HEK293 (cell line): ENCODE results near the gene KRTAP5-4.

Source experiments
- CTCF ChIA-PET: fragments of 350-600 bp; formaldehyde crosslinking; extraction: SDS; loops from one replicate; lab custom pipeline; 2021; ENCODE audit warnings: antibody characterized with exemption; lab: Yijun Ruan, JAX
- POLR2A ChIA-PET: fragments of 300-600 bp; formaldehyde crosslinking; extraction: SDS; loops from one replicate; lab custom pipeline; 2020; ENCODE audit warnings: antibody characterized with exemption, inconsistent platforms; lab: Yijun Ruan, JAX
- H3K27ac ChIP-seq: fragments of 200-500 bp; sonication (Bioruptor generic); 2 replicates; pipeline ENCODE4 v1.5.1; 2014; ENCODE audit warnings: low read depth, low read length, control low read depth, inconsistent platforms; ENCODE audit errors: extremely low read depth
- H3K36me3 ChIP-seq, 2 experiments: fragments of 200-500 bp in 1 of 2; sonication (Bioruptor generic) in 1 of 2; 1 replicate in 1 of 2; 2 replicates in 1 of 2; pipeline ENCODE4 v1.5.1; 2014 to 2017; ENCODE audit warnings: inconsistent platforms in 2 of 2, low read length in 2 of 2; ENCODE audit not compliant: control insufficient read depth in 2 of 2, insufficient read depth in 1 of 2
- H3K4me1 ChIP-seq: fragments of 200-500 bp; sonication (Bioruptor generic); 2 replicates; pipeline ENCODE4 v1.5.1; 2014; ENCODE audit warnings: mild to moderate bottlenecking, low read length, inconsistent platforms; ENCODE audit not compliant: control insufficient read depth, insufficient read depth
- H3K4me3 ChIP-seq: 2 replicates; pipeline ENCODE4 v1.5.1; 2011; ENCODE audit warnings: low read depth, mild to moderate bottlenecking, control low read depth, low read length, moderate library complexity
- H3K9me3 ChIP-seq: fragments of 200-500 bp; sonication (Bioruptor generic); 2 replicates; pipeline ENCODE4 v1.5.1; 2014; ENCODE audit warnings: low read depth, low read length, inconsistent platforms; ENCODE audit not compliant: control insufficient read depth, insufficient read depth
- AEBP2 ChIP-seq: fragments of 450-650 bp; formaldehyde crosslinking; IDR thresholded peaks from 2 replicates; pipeline ENCODE4 v1.5.1; 2016; ENCODE audit warnings: missing biosample characterization, missing genetic modification characterization, borderline replicate concordance
- ELK4 ChIP-seq: IDR thresholded peaks from 2 replicates; pipeline ENCODE4 v1.6.1; 2011; ENCODE audit warnings: mild to moderate bottlenecking, low read depth, low read length, borderline replicate concordance
- GLIS2 ChIP-seq: fragments of 450-650 bp; formaldehyde crosslinking; IDR thresholded peaks from 2 replicates; pipeline ENCODE4 v1.5.1; 2016; ENCODE audit warnings: missing biosample characterization, missing genetic modification characterization
- MYNN ChIP-seq: fragments of 450-650 bp; formaldehyde crosslinking; IDR thresholded peaks from 2 replicates; pipeline ENCODE4 v1.5.1; 2016; ENCODE audit warnings: missing biosample characterization, missing genetic modification characterization, borderline replicate concordance
- SP7 ChIP-seq: fragments of 450-650 bp; formaldehyde crosslinking; IDR thresholded peaks from 2 replicates; pipeline ENCODE4 v1.5.1; 2016; ENCODE audit warnings: missing biosample characterization, missing genetic modification characterization
- TRIM28 ChIP-seq: IDR thresholded peaks from 2 replicates; pipeline ENCODE4 v1.6.1; 2011; ENCODE audit warnings: low read length, control low read depth, borderline replicate concordance
- YY1 ChIP-seq: fragments of 450-650 bp; formaldehyde crosslinking; IDR thresholded peaks from 2 replicates; pipeline ENCODE4 v1.5.1; 2018; ENCODE audit warnings: missing biosample characterization, missing genetic modification characterization
- ZBTB1 ChIP-seq: fragments of 450-650 bp; formaldehyde crosslinking; IDR thresholded peaks from 2 replicates; pipeline ENCODE4 v1.5.1; 2016; ENCODE audit warnings: missing biosample characterization, missing genetic modification characterization
- ZBTB7A ChIP-seq: fragments of 450-650 bp; formaldehyde crosslinking; IDR thresholded peaks from 2 replicates; pipeline ENCODE4 v1.5.1; 2016; ENCODE audit warnings: low read depth, missing biosample characterization, missing genetic modification characterization
- ZFP3 ChIP-seq: fragments of 450-650 bp; formaldehyde crosslinking; IDR thresholded peaks from 2 replicates; pipeline ENCODE4 v1.5.1; 2016; ENCODE audit warnings: low read depth, missing biosample characterization, missing genetic modification characterization
- ZNF112 ChIP-seq: fragments of 450-650 bp; formaldehyde crosslinking; IDR thresholded peaks from 2 replicates; pipeline ENCODE4 v1.5.0; 2017; ENCODE audit warnings: missing biosample characterization, missing genetic modification characterization
- ZNF114 ChIP-seq: fragments of 450-650 bp; formaldehyde crosslinking; IDR thresholded peaks from 2 replicates; pipeline ENCODE4 v1.5.0; 2017; ENCODE audit warnings: missing biosample characterization, missing genetic modification characterization
- ZNF175 ChIP-seq: fragments of 450-650 bp; formaldehyde crosslinking; IDR thresholded peaks from 2 replicates; pipeline ENCODE4 v1.5.1; 2016; ENCODE audit warnings: missing biosample characterization, missing genetic modification characterization
- ZNF514 ChIP-seq: fragments of 450-650 bp; formaldehyde crosslinking; IDR thresholded peaks from 2 replicates; pipeline ENCODE4 v1.5.1; 2016; ENCODE audit warnings: missing biosample characterization, missing genetic modification characterization
- ZNF530 ChIP-seq: fragments of 450-650 bp; formaldehyde crosslinking; IDR thresholded peaks from 2 replicates; pipeline ENCODE4 v1.5.1; 2016; ENCODE audit warnings: low read depth, missing biosample characterization, missing genetic modification characterization
- ZNF561 ChIP-seq: fragments of 450-650 bp; IDR thresholded peaks from 2 replicates; pipeline ENCODE4 v1.5.1; 2018; ENCODE audit warnings: missing biosample characterization, missing genetic modification characterization, borderline replicate concordance
- ZNF660 ChIP-seq: fragments of 450-650 bp; IDR thresholded peaks from 2 replicates; pipeline ENCODE4 v1.5.1; 2018; ENCODE audit warnings: missing biosample characterization, mild to moderate bottlenecking, missing genetic modification characterization
- ZNF791 ChIP-seq: fragments of 450-650 bp; formaldehyde crosslinking; IDR thresholded peaks from 2 replicates; pipeline ENCODE4 v1.5.1; 2016; ENCODE audit warnings: missing biosample characterization, missing genetic modification characterization
- ZNF837 ChIP-seq: fragments of 450-650 bp; formaldehyde crosslinking; IDR thresholded peaks from 2 replicates; pipeline ENCODE4 v1.5.1; 2016; ENCODE audit warnings: missing biosample characterization, missing genetic modification characterization
- ZSCAN18 ChIP-seq: fragments of 450-650 bp; formaldehyde crosslinking; IDR thresholded peaks from 2 replicates; pipeline ENCODE4 v1.5.1; 2016; ENCODE audit warnings: missing biosample characterization, missing genetic modification characterization
- ZSCAN4 ChIP-seq: fragments of 450-650 bp; formaldehyde crosslinking; IDR thresholded peaks from 2 replicates; pipeline ENCODE4 v1.5.1; 2017; ENCODE audit warnings: missing biosample characterization, missing genetic modification characterization
- TF ChIP-seq, protein P1 (sequence below): fragments of 450-650 bp; formaldehyde crosslinking; IDR thresholded peaks from 2 replicates; pipeline ENCODE4 v1.5.1; 2016; ENCODE audit warnings: missing biosample characterization, missing genetic modification characterization
- TF ChIP-seq, protein P2 (sequence below): fragments of 450-650 bp; formaldehyde crosslinking; IDR thresholded peaks from 2 replicates; pipeline ENCODE4 v1.5.1; 2016; ENCODE audit warnings: missing biosample characterization, missing genetic modification characterization

Gene KRTAP5-4

DNA sequence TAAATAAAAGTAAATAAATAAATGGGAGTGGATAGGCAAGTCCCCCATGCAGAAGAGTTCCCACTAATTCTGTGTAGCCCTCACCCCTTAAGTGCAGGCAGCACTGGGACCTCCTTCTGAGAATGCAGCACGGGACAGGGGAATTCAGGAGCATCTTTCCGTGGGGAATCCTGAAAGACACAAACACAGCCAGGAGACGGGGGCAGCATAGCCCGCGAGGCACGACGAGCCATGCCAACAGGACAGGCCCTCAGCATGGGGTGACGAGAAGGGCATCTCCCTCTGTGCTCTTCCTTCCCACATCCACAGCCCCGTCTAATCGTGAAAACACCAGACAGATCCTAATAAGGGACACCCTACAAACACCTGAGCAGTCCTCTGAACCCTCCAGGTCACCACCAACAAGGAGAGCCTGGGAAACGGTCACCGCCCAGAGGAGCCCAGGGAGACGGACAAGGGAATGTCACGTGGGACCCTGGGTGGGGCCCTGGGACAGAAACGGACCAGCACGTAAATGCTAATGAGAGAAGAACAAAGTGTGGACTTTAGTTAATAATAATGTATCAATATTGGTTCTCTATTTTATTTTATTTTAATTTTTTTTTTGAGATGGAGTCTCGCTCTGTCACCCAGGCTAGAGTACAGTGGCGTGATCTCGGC lies 14.5 kb upstream of the KRTAP5-4 start (continued):
- no peak for TF ChIP-seq ZSCAN18 (tag by site-specific recombination)
- no peak for TF ChIP-seq ZNF837 (tag by site-specific recombination)
- TF ChIP-seq ZNF175 (tag by site-specific recombination): no peak
- no peak for TF ChIP-seq AEBP2 (tag by site-specific recombination)
- TF ChIP-seq ELK4: no peak
- no peak for TF ChIP-seq YY1 (tag by site-specific recombination)
- TF ChIP-seq ZNF514 (tag by site-specific recombination): no peak
- TF ChIP-seq, protein P1, sequence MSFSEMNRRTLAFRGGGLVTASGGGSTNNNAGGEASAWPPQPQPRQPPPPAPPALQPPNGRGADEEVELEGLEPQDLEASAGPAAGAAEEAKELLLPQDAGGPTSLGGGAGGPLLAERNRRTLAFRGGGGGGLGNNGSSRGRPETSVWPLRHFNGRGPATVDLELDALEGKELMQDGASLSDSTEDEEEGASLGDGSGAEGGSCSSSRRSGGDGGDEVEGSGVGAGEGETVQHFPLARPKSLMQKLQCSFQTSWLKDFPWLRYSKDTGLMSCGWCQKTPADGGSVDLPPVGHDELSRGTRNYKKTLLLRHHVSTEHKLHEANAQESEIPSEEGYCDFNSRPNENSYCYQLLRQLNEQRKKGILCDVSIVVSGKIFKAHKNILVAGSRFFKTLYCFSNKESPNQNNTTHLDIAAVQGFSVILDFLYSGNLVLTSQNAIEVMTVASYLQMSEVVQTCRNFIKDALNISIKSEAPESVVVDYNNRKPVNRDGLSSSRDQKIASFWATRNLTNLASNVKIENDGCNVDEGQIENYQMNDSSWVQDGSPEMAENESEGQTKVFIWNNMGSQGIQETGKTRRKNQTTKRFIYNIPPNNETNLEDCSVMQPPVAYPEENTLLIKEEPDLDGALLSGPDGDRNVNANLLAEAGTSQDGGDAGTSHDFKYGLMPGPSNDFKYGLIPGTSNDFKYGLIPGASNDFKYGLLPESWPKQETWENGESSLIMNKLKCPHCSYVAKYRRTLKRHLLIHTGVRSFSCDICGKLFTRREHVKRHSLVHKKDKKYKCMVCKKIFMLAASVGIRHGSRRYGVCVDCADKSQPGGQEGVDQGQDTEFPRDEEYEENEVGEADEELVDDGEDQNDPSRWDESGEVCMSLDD (tag by site-specific recombination): no peak

DNA sequence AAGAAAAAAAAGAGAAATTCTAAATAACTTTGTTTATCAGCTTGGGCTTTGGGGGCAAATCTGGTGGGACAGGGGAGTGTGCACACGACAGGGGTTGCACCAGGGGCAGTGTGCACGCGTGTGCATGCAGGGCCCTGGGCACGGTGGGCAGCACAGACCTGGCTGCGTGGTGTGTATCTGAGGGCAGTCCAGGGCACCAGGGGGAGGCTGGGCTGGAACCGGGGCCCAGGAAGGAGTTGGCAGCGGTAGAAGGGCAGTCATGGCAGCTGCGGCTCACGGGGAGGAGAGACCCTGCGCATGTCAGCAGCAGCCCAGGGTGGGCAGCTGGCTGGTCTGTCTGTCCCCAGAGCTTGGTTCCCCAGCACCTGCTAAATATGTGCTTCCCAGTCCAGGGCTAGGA lies 11.9 kb upstream of the KRTAP5-4 start:
- no peak overlapping the region for H3K27ac ChIP-seq
- no peaks in the 10 kb centered on the region for H3K4me1 ChIP-seq
- H3K36me3 ChIP-seq: no peaks in the 10 kb centered on the region
- TF ChIP-seq ZNF114 (tag by site-specific recombination): no peak
- no peak for TF ChIP-seq ZBTB7A (tag by site-specific recombination)
- no peak for TF ChIP-seq ZNF660
- no peak for TF ChIP-seq GLIS2 (tag by site-specific recombination)
- TF ChIP-seq ZNF561 (tag by site-specific recombination): no peak
- TF ChIP-seq, all 188 proteins: peak for 0
- CTCF ChIA-PET: interaction anchor here (0.6 to 2.2 kb wide), 6 partner anchors 17 to 199 kb away, joined by 4 to 10 read pairs (median 5); no protein-coding TSS in a partner anchor
- POLR2A ChIA-PET: no interaction called here
- Histone ChIP-seq H3K4me3 (no peak overlapping the region), H3K9me3 (no peaks in the 10 kb centered on the region)

- H3K4me3 ChIP-seq: no peak overlapping the region
- H3K36me3 ChIP-seq: no peaks in the 10 kb centered on the region
- CTCF ChIA-PET: interaction anchor here (0.6 to 7.2 kb wide), 7 partner anchors 7 to 186 kb away, joined by 3 to 67 read pairs (median 4); no protein-coding TSS in a partner anchor
- no peaks in the 10 kb centered on the region for H3K4me1 ChIP-seq
- H3K9me3 ChIP-seq: no peaks in the 10 kb centered on the region
- no peak overlapping the region for H3K27ac ChIP-seq
- POLR2A ChIA-PET: interaction anchor here (0.7 kb wide), 1 partner anchor 900 kb away, joined by 3 read pairs; no protein-coding TSS in a partner anchor
- TF ChIP-seq ZBTB1 (tag by site-specific recombination) (no peak), TRIM28 (no peak), ZNF791 (tag by site-specific recombination) (no peak), ZFP3 (tag by site-specific recombination) (no peak), SP7 (no peak), ZSCAN4 (tag by site-specific recombination) (no peak), MYNN (tag by site-specific recombination) (no peak), ZNF112 (tag by site-specific recombination) (no peak), ZNF530 (tag by site-specific recombination) (no peak), ZNF514 (tag by site-specific recombination) (no peak)
- TF ChIP-seq, protein P2, sequence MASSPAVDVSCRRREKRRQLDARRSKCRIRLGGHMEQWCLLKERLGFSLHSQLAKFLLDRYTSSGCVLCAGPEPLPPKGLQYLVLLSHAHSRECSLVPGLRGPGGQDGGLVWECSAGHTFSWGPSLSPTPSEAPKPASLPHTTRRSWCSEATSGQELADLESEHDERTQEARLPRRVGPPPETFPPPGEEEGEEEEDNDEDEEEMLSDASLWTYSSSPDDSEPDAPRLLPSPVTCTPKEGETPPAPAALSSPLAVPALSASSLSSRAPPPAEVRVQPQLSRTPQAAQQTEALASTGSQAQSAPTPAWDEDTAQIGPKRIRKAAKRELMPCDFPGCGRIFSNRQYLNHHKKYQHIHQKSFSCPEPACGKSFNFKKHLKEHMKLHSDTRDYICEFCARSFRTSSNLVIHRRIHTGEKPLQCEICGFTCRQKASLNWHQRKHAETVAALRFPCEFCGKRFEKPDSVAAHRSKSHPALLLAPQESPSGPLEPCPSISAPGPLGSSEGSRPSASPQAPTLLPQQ (tag by site-specific recombination): no peak
Measured at GRCh38 chr11:1632053-1632714, 10.2 kb upstream of the KRTAP5-4 start.
